Testis (tissue), 2 donors: ENCODE data around the gene SAFB2.

Experiments used
- CTCF ChIP-seq, 3 experiments: fragments of 450-650 bp in 2 of 3; fragments of 200-600 bp in 1 of 3; sonication (generic) in 1 of 3; IDR thresholded peaks; one replicate each; pipeline ENCODE4 v1.5.1; 2016 to 2019; ENCODE audit warnings: antibody characterized with exemption in 3 of 3, mild to moderate bottlenecking in 2 of 3, moderate library complexity in 1 of 3
- POLR2A ChIP-seq: fragments of 450-650 bp; IDR thresholded peaks from one replicate; pipeline ENCODE4 v1.6.1; 2017; ENCODE audit warnings: antibody characterized with exemption, mild to moderate bottlenecking, moderate library complexity

- no peak for TF ChIP-seq CTCF (IDR thresholded peaks at IDR 0.05)
- TF ChIP-seq POLR2A, result no peak
Measured at GRCh38 chr19:5625641-5626040, 3.1 kb upstream of the SAFB2 start.
